ENCODE data around the gene UGT2B10.
"Not testable (repeated sequence)": the region's sequence is repeated elsewhere in the genome, so short reads cannot be mapped to it uniquely, and the experiment has no call there.

The UGT2B10 gene

GRCh38 chr4:68810919-68811318 is 4.9 kb upstream of the UGT2B10 start:
- DNase-seq (ENCODE audit: low read depth), result no peak
- H3K4me3 ChIP-seq (ENCODE audit: control insufficient read depth, low read depth, low read length), result no peak overlapping the region
- no peak for TF ChIP-seq CTCF (conservative IDR thresholded peaks at IDR 0.05; ENCODE audit: control insufficient read depth, insufficient read depth, low read depth, low read length)

GRCh38 chr4:68816410-68817265 is 844 bp downstream of the UGT2B10 start:
- DNase-seq (ENCODE audit: low read depth); H3K4me3 ChIP-seq (ENCODE audit: control insufficient read depth, low read depth, low read length): not testable (repeated sequence)

- no peak for DNase-seq (ENCODE audit: low read depth)
- TF ChIP-seq CTCF (conservative IDR thresholded peaks at IDR 0.05; ENCODE audit: control insufficient read depth, insufficient read depth, low read depth, low read length), result no peak
Measured at GRCh38 chr4:68817386-68817785, 1.6 kb downstream of the UGT2B10 start.

GRCh38 chr4:68818030-68818462 is 2.3 kb downstream of the UGT2B10 start:
- H3K4me3 ChIP-seq (ENCODE audit: control insufficient read depth, low read depth, low read length); DNase-seq (ENCODE audit: low read depth): not testable (repeated sequence)

More at GRCh38 chr4:68817386-68817785, 1.6 kb downstream of the UGT2B10 start:
- H3K4me3 ChIP-seq (ENCODE audit: control insufficient read depth, low read depth, low read length), result no peak overlapping the region

- H3K4me3 ChIP-seq (ENCODE audit: control insufficient read depth, low read depth, low read length), result no peak overlapping the region
- no peak for TF ChIP-seq CTCF (conservative IDR thresholded peaks at IDR 0.05; ENCODE audit: control insufficient read depth, insufficient read depth, low read depth, low read length)
- DNase-seq (ENCODE audit: low read depth), result no peak
Measured at GRCh38 chr4:68831642-68832041, 15.8 kb downstream of the UGT2B10 start.

GRCh38 chr4:68850293-68850692 is 34.5 kb downstream of the UGT2B10 start:
- H3K4me3 ChIP-seq (ENCODE audit: control insufficient read depth, low read depth, low read length), result no peak overlapping the region
- TF ChIP-seq CTCF (conservative IDR thresholded peaks at IDR 0.05; ENCODE audit: control insufficient read depth, insufficient read depth, low read depth, low read length), result no peak
- no peak for DNase-seq (ENCODE audit: low read depth)

- no peak for TF ChIP-seq CTCF (conservative IDR thresholded peaks at IDR 0.05; ENCODE audit: control insufficient read depth, insufficient read depth, low read depth, low read length)
- DNase-seq (ENCODE audit: low read depth), result no peak
Measured at GRCh38 chr4:68855771-68856170, 40.0 kb downstream of the UGT2B10 start.

GRCh38 chr4:68858039-68858438 is 42.2 kb downstream of the UGT2B10 start:
- no peak for TF ChIP-seq CTCF (conservative IDR thresholded peaks at IDR 0.05; ENCODE audit: control insufficient read depth, insufficient read depth, low read depth, low read length)
- no peak for DNase-seq (ENCODE audit: low read depth)
- no peak overlapping the region for H3K4me3 ChIP-seq (ENCODE audit: control insufficient read depth, low read depth, low read length)

More at GRCh38 chr4:68855771-68856170, 40.0 kb downstream of the UGT2B10 start:
- H3K4me3 ChIP-seq (ENCODE audit: control insufficient read depth, low read depth, low read length), result no peak overlapping the region

All from fibroblast of mammary gland (primary cell).